Measurements from ENCODE around the gene ZNF335. TPM values are rescaled to one million over a fixed set of nuclear protein-coding genes. Genes with fewer than 3 reads are reported as not detected.

The ZNF335 gene, protein sequence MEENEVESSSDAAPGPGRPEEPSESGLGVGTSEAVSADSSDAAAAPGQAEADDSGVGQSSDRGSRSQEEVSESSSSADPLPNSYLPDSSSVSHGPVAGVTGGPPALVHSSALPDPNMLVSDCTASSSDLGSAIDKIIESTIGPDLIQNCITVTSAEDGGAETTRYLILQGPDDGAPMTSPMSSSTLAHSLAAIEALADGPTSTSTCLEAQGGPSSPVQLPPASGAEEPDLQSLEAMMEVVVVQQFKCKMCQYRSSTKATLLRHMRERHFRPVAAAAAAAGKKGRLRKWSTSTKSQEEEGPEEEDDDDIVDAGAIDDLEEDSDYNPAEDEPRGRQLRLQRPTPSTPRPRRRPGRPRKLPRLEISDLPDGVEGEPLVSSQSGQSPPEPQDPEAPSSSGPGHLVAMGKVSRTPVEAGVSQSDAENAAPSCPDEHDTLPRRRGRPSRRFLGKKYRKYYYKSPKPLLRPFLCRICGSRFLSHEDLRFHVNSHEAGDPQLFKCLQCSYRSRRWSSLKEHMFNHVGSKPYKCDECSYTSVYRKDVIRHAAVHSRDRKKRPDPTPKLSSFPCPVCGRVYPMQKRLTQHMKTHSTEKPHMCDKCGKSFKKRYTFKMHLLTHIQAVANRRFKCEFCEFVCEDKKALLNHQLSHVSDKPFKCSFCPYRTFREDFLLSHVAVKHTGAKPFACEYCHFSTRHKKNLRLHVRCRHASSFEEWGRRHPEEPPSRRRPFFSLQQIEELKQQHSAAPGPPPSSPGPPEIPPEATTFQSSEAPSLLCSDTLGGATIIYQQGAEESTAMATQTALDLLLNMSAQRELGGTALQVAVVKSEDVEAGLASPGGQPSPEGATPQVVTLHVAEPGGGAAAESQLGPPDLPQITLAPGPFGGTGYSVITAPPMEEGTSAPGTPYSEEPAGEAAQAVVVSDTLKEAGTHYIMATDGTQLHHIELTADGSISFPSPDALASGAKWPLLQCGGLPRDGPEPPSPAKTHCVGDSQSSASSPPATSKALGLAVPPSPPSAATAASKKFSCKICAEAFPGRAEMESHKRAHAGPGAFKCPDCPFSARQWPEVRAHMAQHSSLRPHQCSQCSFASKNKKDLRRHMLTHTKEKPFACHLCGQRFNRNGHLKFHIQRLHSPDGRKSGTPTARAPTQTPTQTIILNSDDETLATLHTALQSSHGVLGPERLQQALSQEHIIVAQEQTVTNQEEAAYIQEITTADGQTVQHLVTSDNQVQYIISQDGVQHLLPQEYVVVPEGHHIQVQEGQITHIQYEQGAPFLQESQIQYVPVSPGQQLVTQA (N-terminal part only)
- total RNA-seq (2014; rRNA removed; shearing (Covaris generic)), result 11.9 and 12.0 TPM in 2 replicates

DNA sequence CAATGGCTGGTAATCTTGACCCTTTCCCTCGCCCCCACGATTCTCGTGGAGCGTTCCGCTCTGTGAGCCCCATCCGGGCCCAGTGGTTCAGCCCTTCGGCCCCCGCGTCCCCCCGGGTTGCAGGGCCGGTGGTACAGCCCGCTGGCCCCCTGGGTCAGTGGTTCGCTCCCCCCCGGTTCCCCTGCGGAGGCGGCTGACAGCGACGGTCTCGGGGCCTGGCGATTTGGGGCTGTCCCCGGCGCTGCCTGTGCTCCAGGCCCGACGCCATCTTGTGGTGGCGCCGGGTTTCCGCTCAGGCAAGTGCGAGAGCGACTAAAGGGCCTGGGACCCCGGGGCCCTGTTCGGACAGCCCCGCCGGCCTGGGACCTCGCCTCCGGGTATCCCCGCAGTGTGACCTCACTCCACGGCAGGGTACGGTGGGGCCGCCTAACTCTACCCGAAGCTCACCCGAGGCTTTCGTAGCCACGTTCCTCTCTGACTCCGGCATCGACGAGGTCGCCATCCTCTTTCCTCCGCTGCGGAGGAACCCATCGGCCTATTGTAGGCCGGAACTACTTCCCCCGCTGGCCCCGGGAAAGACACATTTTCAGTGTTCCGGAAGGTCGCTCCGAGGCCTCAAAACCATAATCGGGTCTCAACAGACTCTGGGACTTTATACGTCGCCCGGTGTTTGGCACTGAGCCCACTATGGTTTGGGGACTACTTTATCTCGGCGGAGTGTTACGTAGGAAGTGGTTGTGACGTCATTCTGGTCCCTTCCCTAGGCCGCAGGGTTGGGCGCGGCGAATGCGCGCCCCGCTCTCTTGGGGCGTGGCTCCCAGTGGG lies at the start of gene ZNF335:
Gene ZNF335 (minus strand): TSS at position 529 of the 825 bp plus-strand sequence. CDS start 793 bp downstream, outside the sequence.
- peak; percentile 97 for DNase-seq (ENCODE audit: low read depth)

DNA sequence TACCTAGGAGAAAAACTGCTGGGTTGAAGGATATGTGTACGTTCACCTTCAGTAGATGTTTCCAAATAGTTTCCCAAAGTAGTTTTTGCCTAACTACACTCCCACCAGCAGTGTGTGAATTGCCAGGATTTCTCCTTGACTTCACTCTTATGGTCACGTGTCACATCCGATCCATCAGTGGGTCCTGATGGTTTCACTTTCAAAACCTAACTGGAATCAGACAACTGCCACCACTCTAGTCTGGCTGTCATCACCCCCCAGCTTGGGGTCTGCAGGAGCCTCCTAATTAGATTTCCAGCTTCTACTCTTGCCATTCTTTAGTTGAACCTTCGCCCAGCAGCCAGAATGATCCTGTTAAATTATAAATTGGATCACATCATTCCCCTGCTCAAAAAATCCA lies 48.6 kb upstream of the ZNF335 start:
- peak; percentile 60 for DNase-seq (ENCODE audit: low read depth)

DNA sequence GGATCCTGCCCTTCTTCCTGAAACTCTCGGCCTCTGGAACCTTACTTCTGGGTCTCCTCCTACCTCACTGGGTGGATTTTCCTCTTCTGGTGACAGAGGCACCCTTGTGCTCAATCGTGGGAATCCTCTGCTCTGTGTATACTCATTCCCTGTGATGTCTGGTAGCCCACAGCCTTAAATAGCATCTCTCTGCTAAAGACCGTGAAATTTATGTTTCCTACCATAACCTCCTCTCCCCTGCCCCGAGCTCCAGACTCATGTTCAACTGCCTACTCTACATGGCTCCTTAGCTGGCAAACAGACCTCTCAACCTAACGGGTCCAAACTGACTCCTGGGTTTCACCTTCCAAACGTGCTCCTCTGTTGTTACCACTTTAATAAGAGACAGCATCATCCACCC lies 46.6 kb upstream of the ZNF335 start:
- no peak for DNase-seq (ENCODE audit: low read depth)

DNA sequence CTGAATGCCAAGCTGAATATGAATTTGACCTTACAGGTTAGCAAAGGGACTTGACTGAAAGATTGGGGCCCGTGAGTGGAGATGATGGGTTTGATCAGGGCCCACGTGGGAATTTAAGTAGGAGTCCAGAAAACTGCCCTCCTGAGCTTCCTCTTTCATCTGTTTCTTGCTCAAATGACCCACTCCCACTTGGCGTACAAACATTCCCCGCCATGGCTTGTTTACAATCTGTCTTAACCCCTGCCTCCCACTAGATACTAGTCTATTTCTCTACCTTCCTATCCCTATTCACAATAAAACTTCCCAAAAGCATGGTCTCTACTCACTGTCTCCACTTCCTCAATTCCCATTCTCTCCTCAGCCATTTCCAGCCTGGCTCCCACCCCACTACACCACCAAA lies 46.1 kb upstream of the ZNF335 start:
- DNase-seq (ENCODE audit: low read depth), result no peak

DNA sequence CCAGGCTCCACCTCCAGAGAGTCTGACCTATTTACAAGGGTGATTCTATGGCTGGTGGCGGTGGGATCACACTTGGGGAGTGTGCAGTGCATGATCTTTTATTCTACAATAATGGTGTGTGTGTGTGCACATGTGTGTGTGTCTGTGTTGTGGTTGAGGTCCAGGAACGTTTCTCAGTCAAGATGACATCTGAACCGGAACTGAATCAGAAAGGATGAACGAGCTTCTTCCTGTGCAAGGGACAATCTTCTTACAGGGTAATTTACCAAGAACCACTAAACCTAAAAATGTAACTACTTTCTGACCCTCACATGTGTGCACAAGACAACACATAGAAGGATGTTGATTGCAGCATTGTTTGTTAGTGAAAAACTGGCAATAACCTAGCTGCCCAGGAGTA lies 45.3 kb upstream of the ZNF335 start:
- no peak for DNase-seq (ENCODE audit: low read depth)

DNA sequence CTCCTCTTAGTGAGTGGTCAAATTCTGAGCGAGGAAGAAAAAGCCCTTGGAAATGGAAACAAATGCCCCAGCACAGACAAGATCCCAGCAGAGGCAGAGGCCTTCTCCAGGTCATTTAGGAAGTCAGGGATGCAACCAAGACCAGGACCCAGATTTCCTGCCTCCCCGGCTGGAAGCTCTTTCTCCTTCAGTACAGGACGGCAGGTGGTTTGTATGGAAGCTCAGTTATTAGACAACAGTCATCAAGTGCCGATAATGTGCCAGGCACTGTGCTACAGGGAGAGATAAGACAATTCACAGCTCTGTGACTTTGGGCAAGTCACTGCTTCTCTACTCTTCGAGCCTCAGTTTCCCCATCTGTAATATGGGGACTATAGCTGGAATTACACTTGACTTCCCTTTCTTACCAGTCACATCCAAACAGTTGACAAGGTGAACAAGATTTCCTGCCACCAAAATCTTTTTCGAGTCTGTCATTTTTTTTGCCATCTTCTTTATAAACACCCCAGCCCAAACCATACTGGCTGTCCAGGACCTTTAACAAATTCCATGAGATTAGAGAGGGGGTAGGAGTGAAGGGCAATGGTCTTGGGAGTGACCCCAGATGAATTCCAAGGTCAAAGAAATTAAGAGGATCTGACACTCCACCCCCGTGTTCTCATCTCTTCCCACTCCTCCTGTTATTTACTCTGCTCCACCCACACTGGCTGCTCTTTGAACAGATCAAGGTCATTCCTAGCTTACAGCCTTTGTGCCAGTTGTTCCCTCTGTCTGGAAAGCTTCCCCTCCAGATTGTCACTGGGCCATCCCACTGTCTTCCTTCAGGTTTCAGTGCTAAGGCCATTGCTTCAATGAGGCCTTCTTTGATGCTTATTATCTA lies 42.8 kb upstream of the ZNF335 start:
- DNase-seq (ENCODE audit: low read depth), result no peak

DNA sequence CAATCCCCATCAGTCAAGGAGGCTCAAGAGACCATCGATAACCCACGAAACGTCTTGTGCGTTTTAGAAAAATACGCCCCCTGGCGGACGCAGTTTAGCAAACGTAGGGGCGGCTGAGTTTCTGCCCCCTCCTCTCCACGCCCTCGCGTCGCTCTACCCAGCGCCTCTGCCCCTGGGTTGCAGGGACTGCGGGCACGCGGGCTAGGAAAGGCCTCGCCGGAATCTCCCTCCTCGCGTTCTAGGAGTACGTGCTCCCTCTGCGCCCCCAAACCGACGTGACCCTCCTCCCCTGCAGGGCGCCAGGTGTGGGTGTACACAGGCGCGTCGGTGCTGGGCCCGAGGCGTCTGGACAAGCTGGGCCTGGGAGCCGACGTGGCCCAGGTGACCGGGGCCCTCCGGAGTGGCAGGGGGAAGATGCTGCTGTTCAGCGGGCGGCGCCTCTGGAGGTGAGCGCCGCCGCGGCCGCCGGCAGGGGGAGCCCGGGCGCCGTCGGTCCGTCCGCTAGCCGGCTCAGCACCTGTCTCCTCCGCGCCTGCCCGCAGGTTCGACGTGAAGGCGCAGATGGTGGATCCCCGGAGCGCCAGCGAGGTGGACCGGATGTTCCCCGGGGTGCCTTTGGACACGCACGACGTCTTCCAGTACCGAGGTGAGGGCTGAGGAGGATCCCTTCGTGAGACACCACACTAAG lies 42.0 kb upstream of the ZNF335 start:
- DNase-seq (ENCODE audit: low read depth), result peak; percentile 50

DNA sequence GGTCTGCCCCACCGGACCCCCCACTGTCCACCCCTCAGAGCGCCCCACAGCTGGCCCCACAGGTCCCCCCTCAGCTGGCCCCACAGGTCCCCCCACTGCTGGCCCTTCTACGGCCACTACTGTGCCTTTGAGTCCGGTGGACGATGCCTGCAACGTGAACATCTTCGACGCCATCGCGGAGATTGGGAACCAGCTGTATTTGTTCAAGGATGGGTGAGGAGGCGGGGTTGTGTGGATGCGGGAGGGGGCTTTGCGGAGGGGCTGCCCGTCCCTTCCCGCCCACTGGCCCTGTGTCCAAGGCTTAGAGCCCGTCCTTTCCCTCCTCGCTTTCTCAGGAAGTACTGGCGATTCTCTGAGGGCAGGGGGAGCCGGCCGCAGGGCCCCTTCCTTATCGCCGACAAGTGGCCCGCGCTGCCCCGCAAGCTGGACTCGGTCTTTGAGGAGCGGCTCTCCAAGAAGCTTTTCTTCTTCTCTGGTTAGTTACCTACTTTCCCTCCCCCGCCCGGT lies 41.4 kb upstream of the ZNF335 start:
- no peak for DNase-seq (ENCODE audit: low read depth)

DNA sequence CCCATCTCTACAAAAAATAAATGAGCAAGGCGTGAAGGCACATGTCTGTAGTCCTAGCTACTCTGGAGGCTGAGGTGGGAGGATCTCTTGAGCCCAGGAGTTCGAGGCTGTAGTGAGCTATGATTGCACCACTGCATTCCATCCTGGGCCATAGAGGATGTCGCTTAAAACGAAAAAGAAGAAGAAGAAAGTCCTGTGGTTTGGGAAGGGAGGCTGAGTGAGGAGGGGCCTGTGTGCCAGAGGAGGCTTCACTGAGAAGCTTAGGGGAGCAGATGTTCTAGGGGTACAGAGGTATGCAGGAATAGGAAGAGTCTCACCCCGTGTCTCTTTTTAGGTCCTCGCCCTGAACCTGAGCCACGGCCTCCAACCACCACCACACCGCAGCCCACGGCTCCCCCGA lies 40.9 kb upstream of the ZNF335 start:
- DNase-seq (ENCODE audit: low read depth), result no peak

DNA sequence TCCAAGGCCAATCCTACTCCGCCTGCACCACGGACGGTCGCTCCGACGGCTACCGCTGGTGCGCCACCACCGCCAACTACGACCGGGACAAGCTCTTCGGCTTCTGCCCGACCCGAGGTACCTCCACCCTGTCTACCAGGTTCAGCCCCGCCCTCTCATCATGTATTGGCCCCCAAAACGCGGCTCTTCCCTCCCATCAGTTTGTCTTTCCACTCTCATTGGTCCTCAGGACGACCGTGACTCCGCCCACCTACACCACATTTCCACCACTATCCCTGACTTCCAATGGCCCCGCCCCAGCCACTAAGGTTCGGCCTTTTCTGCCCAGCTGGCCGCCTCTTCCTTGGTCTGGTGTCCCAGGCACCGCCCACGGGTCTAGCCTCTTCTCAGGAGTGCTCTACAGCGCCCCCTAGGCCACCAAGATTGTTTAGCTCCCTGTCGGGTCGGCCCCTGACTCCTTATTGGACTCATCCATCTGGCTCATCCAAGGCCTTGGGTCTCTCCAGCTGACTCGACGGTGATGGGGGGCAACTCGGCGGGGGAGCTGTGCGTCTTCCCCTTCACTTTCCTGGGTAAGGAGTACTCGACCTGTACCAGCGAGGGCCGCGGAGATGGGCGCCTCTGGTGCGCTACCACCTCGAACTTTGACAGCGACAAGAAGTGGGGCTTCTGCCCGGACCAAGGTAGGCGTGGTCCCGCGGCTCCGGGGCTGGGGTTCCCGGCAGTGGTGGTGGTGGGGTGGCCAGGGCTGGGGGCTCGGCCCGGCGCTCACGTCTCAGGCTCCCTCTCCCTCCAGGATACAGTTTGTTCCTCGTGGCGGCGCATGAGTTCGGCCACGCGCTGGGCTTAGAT lies 39.9 kb upstream of the ZNF335 start:
- peak; percentile 63 for DNase-seq (ENCODE audit: low read depth)

DNA sequence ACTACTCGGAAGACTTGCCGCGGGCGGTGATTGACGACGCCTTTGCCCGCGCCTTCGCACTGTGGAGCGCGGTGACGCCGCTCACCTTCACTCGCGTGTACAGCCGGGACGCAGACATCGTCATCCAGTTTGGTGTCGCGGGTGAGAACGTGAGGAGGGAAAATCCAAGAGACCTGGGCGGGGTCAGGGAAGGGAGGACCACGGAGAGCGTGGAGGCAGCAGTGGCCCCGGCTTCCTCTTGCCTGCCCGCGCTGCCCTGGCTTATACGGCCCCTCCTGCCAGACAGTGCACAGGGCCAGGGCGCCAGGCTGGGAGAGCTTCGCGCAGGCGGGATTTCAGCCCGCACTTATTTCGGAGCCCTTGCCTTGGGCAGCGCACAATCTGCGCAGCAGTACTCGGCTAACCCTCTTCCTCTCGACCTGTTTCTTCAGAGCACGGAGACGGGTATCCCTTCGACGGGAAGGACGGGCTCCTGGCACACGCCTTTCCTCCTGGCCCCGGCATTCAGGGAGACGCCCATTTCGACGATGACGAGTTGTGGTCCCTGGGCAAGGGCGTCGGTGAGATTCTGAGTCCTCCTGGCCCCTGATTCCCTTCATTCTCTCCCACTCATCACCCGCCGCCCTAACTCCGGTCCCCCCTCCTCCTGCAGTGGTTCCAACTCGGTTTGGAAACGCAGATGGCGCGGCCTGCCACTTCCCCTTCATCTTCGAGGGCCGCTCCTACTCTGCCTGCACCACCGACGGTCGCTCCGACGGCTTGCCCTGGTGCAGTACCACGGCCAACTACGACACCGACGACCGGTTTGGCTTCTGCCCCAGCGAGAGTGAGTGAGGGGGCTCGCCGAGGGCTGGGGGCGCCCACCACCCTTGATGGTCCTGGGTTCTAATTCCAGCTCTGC lies 38.7 kb upstream of the ZNF335 start:
- no peak for DNase-seq (ENCODE audit: low read depth)

DNA sequence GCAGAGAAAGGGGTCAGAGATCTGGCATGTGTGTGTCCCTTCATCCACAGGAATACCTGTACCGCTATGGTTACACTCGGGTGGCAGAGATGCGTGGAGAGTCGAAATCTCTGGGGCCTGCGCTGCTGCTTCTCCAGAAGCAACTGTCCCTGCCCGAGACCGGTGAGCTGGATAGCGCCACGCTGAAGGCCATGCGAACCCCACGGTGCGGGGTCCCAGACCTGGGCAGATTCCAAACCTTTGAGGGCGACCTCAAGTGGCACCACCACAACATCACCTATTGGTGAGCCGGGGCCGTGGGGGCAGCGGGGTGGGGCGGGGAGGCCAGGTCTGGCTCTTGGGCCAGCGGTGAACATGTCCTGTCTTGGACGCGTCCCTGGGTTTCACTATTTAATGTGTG lies 37.8 kb upstream of the ZNF335 start:
- no peak for DNase-seq (ENCODE audit: low read depth)

DNA sequence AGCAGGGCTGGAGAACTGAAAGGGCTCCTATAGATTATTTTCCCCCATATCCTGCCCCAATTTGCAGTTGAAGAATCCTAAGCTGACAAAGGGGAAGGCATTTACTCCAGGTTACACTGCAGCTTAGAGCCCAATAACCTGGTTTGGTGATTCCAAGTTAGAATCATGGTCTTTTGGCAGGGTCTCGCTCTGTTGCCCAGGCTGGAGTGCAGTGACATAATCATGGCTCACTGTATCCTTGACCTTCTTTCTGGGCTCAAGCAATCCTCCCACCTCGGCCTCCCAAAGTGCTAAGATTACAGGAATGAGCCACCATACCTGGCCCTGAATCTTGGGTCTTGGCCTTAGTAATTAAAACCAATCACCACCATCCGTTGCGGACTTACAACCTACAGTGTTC lies 35.7 kb upstream of the ZNF335 start:
- no peak for DNase-seq (ENCODE audit: low read depth)

DNA sequence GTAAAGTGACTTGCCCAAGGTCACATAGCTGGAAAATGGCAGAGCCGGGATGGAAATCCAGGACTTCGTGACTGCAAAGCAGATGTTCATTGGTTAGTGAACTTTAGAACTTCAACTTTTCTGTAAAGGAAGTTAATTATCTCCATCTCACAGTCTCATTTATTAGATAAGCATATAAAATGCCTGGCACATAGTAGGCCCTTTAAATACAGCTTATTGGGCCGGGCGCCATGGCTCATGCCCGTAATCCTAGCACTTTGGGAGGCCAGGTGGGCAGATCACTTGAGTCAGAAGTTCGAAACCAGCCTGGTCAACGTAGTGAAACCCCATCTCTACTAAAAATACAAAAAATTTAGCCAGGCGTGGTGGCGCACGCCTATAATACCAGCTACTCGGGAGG lies 35.0 kb upstream of the ZNF335 start:
- DNase-seq (ENCODE audit: low read depth), result no peak

DNA sequence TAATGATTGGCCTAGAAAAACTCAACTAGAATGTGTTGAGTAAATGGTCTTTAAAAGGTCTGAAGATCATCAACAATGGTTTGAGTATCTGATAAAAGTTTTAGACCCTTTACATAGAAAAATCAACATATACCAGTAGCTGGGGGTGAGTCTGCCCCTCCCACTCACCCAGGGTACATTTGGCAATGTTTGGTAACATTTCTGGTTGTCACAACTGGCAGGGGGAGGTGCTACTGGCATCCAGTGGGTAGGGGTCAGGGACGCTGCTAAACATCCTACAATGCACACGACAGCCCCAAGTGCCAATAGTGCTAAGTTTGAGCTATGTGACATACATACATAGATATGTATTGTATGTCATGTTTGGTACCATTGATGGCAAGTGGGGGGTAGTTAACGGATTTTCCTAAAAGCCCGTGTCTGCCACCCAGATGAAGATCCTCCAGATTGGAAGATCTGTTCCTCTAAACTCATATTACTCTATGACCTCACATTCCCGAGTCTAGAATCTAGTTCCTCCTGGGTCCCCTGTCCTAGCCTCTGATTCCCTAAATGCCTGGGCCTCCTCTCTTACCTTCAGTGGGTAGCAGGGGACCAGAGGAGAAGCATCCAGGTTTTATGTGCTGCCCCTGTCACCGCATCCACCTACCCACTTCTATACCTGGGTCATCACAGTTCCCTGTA lies 34.2 kb upstream of the ZNF335 start:
- no peak for DNase-seq (ENCODE audit: low read depth)

DNA sequence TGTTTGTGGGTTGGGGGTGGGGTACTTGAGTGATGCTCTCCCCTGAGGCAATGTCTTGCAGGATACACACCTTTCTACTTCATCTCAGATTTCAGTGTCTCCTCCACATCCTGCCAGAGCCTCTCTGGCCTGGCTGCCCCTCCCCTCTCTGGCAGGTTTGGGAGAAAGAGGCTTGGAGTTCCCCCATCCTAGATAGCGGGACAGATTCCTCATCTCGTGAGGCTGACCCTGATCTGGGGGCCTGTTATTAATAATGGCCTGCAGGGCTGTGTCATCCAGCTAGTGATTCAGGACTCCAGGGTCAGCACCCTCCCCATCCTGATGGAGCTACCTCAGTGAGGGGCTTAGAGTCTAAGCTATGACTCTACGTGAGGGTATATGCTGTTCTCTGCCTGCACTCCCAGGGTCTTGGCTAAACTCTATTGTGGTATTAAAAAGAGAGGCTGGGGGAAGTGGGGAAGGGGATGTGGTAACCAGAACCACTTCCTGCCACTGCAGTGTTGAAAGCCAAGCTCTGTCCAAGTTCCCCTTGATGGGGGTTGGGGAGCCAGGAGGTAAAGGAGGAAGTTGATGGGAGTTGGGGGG lies 33.0 kb upstream of the ZNF335 start:
- DNase-seq (ENCODE audit: low read depth), result no peak

Measured in RPMI7951 (cell line).